Left ventricle myocardium inferior (tissue), 1 donor: ENCODE measurements around the gene TMEM114. TPM values are rescaled to one million over a fixed set of nuclear protein-coding genes. Genes with fewer than 3 reads are reported as not detected.

Experiments
- DNase-seq: peaks from one replicate; pipeline ENCODE4 v3.0.0-alpha.2; 2020
- H3K27ac ChIP-seq: fragments of 200-600 bp; replicated peaks from 2 replicates; pipeline ENCODE4 v1.8.0; 2021
- H3K27me3 ChIP-seq: fragments of 200-600 bp; 2 replicates; pipeline ENCODE4 v1.8.0; 2021; ENCODE audit warnings: low read depth
- H3K36me3 ChIP-seq: fragments of 200-600 bp; 2 replicates; pipeline ENCODE4 v1.8.0; 2021
- H3K4me1 ChIP-seq: fragments of 200-600 bp; 2 replicates; pipeline ENCODE4 v1.8.0; 2021
- H3K4me3 ChIP-seq: fragments of 200-600 bp; 2 replicates; pipeline ENCODE4 v1.8.0; 2021; ENCODE audit warnings: mild to moderate bottlenecking, moderate library complexity
- H3K9me3 ChIP-seq: fragments of 200-600 bp; replicated peaks from 2 replicates; pipeline ENCODE4 v1.8.0; 2021
- CTCF ChIP-seq: fragments of 200-600 bp; IDR thresholded peaks from 2 replicates; pipeline ENCODE4 v1.8.0; 2021; ENCODE audit warnings: antibody characterized with exemption, mild to moderate bottlenecking, borderline replicate concordance
- intact Hi-C: fragments of 100-400 bp; cut with micrococcal nuclease; formaldehyde crosslinking; loops from one replicate; pipeline ENCODE4 v1.11.0; 2022
- total RNA-seq: library from RNA; stranded (reverse); fragmentation: NEBNext Ultra II Directional; extraction: Animal tissue kit (Norgen Biotek cat#: 25700); gene quantifications from one replicate; pipeline ENCODE4 v1.2.1, GENCODE V29; 2021
- donor health status: DM: no; HTN: yes; CAD: no; lungs with severe emphysema.

TMEM114 gene
- total RNA-seq, 1 donor from 2014 or later, result not detected

GRCh38 chr16:8519643-8520042, 70.7 kb downstream of the TMEM114 start:
- Histone ChIP-seq H3K9me3 (no peaks in the 10 kb centered on the region), H3K36me3 (no peaks in the 10 kb centered on the region)
- intact Hi-C loops, result no loop called here

More at GRCh38 chr16:8519643-8520042, 70.7 kb downstream of the TMEM114 start:
- peaks cover 57% of the 10 kb centered on the region for H3K27me3 ChIP-seq
- DNase-seq, result no peak
- no peak overlapping the region for H3K4me3 ChIP-seq
- no peak for TF ChIP-seq CTCF
- no peaks in the 10 kb centered on the region for H3K4me1 ChIP-seq
- no peak overlapping the region for H3K27ac ChIP-seq

Other genes starting within 250 kb of the TMEM114 start
- 27.3 TPM for gene METTL22, start 31.2 kb upstream of the TMEM114 start, total RNA-seq
- gene ABAT, start 84.1 kb upstream of the TMEM114 start, total RNA-seq, result 14.5 TPM
- 16.4 TPM for gene TMEM186, start 207.1 kb upstream of the TMEM114 start, total RNA-seq
- 13.7 TPM for gene PMM2, start 207.3 kb upstream of the TMEM114 start, total RNA-seq